ENCODE measurements around the gene M1AP. TPM values are rescaled to one million over a fixed set of nuclear protein-coding genes. Genes with fewer than 3 reads are reported as not detected.

M1AP gene
- total RNA-seq, 1 experiment from 2014 or later: 0.36 TPM

- DNase-seq (ENCODE audit: low read depth): no peak
Measured at GRCh38 chr2:74548285-74548899, 99.7 kb downstream of the M1AP start.

- no peak for DNase-seq (ENCODE audit: low read depth)
Measured at GRCh38 chr2:74546004-74546403, 102.1 kb downstream of the M1AP start.

- no peak for DNase-seq (ENCODE audit: low read depth)
Measured at GRCh38 chr2:74544634-74545033, 103.5 kb downstream of the M1AP start.

- DNase-seq (ENCODE audit: low read depth): no peak
Measured at GRCh38 chr2:74542978-74543377, 105.2 kb downstream of the M1AP start.

GRCh38 chr2:74540291-74540690 is 107.8 kb downstream of the M1AP start:
- DNase-seq (ENCODE audit: low read depth): peak; percentile 22

GRCh38 chr2:74538881-74539339 is 109.2 kb downstream of the M1AP start:
- DNase-seq (ENCODE audit: low read depth): no peak

GRCh38 chr2:74537140-74537539 is 111.0 kb downstream of the M1AP start:
- DNase-seq (ENCODE audit: low read depth): no peak

- no peak for DNase-seq (ENCODE audit: low read depth)
Measured at GRCh38 chr2:74536166-74536950, 111.8 kb downstream of the M1AP start.

GRCh38 chr2:74535440-74535965 is 112.6 kb downstream of the M1AP start:
- no peak for DNase-seq (ENCODE audit: low read depth)

GRCh38 chr2:74534411-74534810 is 113.7 kb downstream of the M1AP start:
- DNase-seq (ENCODE audit: low read depth): no peak

GRCh38 chr2:74533464-74533863 is 114.7 kb downstream of the M1AP start:
- no peak for DNase-seq (ENCODE audit: low read depth)

- DNase-seq (ENCODE audit: low read depth): peak; percentile 66
Measured at GRCh38 chr2:74532222-74532621, 115.9 kb downstream of the M1AP start.

- no peak for DNase-seq (ENCODE audit: low read depth)
Measured at GRCh38 chr2:74531666-74532065, 116.5 kb downstream of the M1AP start.

GRCh38 chr2:74530239-74531187 is 117.6 kb downstream of the M1AP start:
- peak; percentile 62 for DNase-seq (ENCODE audit: low read depth)

GRCh38 chr2:74529357-74530238 is 118.5 kb downstream of the M1AP start, which contains the start of the genes AUP1 and HTRA2:
Gene AUP1, minus strand, starts transcription at chr2:74529706. Its CDS starts 77 bp downstream, at chr2:74529629.
Gene HTRA2, plus strand, starts transcription at chr2:74529933. Its CDS starts 74 bp downstream, at chr2:74530007.
- DNase-seq (ENCODE audit: low read depth): peak; percentile 99

GRCh38 chr2:74528600-74529356 is 119.4 kb downstream of the M1AP start:
- no peak for DNase-seq (ENCODE audit: low read depth)

- no peak for DNase-seq (ENCODE audit: low read depth)
Measured at GRCh38 chr2:74527741-74528140, 120.4 kb downstream of the M1AP start.

GRCh38 chr2:74526649-74527230 is 121.4 kb downstream of the M1AP start:
- no peak for DNase-seq (ENCODE audit: low read depth)
